ENCODE measurements around the gene WDFY2. TPM values are rescaled to one million over a fixed set of nuclear protein-coding genes. Genes with fewer than 3 reads are reported as not detected.

Gene WDFY2
- total and polyA plus RNA-seq, 2 of the 13 experiments (the other 11 are each of a cell fraction or from before 2014, with no cell fraction given) = 22.6 to 27.0 TPM

- TF ChIP-seq FIP1L1 (IDR thresholded peaks at IDR 0.05; ENCODE audit: borderline replicate concordance, insufficient read depth, low read depth, low read length) (no peak), ZNF839 (CRISPR knock-in tag; IDR thresholded peaks at IDR 0.05; ENCODE audit: borderline replicate concordance) (no peak), ZNF570 (CRISPR knock-in tag; IDR thresholded peaks at IDR 0.05; ENCODE audit: borderline replicate concordance) (no peak), GATA4 (IDR thresholded peaks at IDR 0.05; ENCODE audit: borderline replicate concordance, low read depth) (peak; percentile 36; the same call in 1 of the 2 replicates), NFYB (CRISPR knock-in tag; IDR thresholded peaks at IDR 0.05) (no peak), HMGXB3 (CRISPR knock-in tag; IDR thresholded peaks at IDR 0.05; ENCODE audit: borderline replicate concordance) (no peak), ZNF292 (CRISPR knock-in tag; IDR thresholded peaks at IDR 0.05; ENCODE audit: borderline replicate concordance, low read depth) (peak; percentile 97), AGO2 (optimal IDR thresholded peaks at IDR 0.05; ENCODE audit: low read depth, low read length) (no peak), AHR (CRISPR knock-in tag; IDR thresholded peaks at IDR 0.05) (no peak; the same call in 1 of the 2 replicates), ZNF136 (CRISPR knock-in tag; IDR thresholded peaks at IDR 0.05; ENCODE audit: low read depth) (peak; percentile 80; the same call in 1 of the 2 replicates), ZNF563 (CRISPR knock-in tag; IDR thresholded peaks at IDR 0.05) (no peak), HNRNPH1 (optimal IDR thresholded peaks at IDR 0.05; ENCODE audit: low read depth, low read length) (no peak), ZBTB8A (CRISPR knock-in tag; IDR thresholded peaks at IDR 0.05; ENCODE audit: borderline replicate concordance, low read depth) (no peak)
- TF ChIP-seq, protein P1, sequence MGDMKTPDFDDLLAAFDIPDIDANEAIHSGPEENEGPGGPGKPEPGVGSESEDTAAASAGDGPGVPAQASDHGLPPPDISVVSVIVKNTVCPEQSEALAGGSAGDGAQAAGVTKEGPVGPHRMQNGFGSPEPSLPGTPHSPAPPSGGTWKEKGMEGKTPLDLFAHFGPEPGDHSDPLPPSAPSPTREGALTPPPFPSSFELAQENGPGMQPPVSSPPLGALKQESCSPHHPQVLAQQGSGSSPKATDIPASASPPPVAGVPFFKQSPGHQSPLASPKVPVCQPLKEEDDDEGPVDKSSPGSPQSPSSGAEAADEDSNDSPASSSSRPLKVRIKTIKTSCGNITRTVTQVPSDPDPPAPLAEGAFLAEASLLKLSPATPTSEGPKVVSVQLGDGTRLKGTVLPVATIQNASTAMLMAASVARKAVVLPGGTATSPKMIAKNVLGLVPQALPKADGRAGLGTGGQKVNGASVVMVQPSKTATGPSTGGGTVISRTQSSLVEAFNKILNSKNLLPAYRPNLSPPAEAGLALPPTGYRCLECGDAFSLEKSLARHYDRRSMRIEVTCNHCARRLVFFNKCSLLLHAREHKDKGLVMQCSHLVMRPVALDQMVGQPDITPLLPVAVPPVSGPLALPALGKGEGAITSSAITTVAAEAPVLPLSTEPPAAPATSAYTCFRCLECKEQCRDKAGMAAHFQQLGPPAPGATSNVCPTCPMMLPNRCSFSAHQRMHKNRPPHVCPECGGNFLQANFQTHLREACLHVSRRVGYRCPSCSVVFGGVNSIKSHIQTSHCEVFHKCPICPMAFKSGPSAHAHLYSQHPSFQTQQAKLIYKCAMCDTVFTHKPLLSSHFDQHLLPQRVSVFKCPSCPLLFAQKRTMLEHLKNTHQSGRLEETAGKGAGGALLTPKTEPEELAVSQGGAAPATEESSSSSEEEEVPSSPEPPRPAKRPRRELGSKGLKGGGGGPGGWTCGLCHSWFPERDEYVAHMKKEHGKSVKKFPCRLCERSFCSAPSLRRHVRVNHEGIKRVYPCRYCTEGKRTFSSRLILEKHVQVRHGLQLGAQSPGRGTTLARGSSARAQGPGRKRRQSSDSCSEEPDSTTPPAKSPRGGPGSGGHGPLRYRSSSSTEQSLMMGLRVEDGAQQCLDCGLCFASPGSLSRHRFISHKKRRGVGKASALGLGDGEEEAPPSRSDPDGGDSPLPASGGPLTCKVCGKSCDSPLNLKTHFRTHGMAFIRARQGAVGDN (CRISPR knock-in tag; IDR thresholded peaks at IDR 0.05) = peak; percentile 71
- TF ChIP-seq, protein P2, sequence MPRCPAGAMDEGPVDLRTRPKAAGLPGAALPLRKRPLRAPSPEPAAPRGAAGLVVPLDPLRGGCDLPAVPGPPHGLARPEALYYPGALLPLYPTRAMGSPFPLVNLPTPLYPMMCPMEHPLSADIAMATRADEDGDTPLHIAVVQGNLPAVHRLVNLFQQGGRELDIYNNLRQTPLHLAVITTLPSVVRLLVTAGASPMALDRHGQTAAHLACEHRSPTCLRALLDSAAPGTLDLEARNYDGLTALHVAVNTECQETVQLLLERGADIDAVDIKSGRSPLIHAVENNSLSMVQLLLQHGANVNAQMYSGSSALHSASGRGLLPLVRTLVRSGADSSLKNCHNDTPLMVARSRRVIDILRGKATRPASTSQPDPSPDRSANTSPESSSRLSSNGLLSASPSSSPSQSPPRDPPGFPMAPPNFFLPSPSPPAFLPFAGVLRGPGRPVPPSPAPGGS (CRISPR knock-in tag; IDR thresholded peaks at IDR 0.05) = no peak
- TF ChIP-seq, protein P3, sequence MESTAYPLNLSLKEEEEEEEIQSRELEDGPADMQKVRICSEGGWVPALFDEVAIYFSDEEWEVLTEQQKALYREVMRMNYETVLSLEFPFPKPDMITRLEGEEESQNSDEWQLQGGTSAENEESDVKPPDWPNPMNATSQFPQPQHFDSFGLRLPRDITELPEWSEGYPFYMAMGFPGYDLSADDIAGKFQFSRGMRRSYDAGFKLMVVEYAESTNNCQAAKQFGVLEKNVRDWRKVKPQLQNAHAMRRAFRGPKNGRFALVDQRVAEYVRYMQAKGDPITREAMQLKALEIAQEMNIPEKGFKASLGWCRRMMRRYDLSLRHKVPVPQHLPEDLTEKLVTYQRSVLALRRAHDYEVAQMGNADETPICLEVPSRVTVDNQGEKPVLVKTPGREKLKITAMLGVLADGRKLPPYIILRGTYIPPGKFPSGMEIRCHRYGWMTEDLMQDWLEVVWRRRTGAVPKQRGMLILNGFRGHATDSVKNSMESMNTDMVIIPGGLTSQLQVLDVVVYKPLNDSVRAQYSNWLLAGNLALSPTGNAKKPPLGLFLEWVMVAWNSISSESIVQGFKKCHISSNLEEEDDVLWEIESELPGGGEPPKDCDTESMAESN (CRISPR knock-in tag; conservative IDR thresholded peaks at IDR 0.05) = 0 out of 2 replicates have a peak, but pooled peaks have one; percentile 53
These were observed 36.1 kb downstream of the WDFY2 start (continued) for GRCh38 chr13:51620165-51620983.

Measured in HepG2 (cell line).